H9 (cell line): ENCODE data around the gene SPTLC3. TPM values are rescaled to one million over a fixed set of nuclear protein-coding genes. Genes with fewer than 3 reads are reported as not detected.
A peak's percentile ranks its signal among the peaks of the same experiment; 100 is the strongest.

Source experiments
- DNase-seq: peaks from one replicate; pipeline ENCODE4 v3.0.0-alpha.2; 2017
- H2AFZ ChIP-seq: one replicate; pipeline ENCODE4 v1.6.1; 2013; ENCODE audit warnings: mild to moderate bottlenecking, low read length, control low read depth, moderate library complexity
- H2AK5ac ChIP-seq: 2 replicates; pipeline ENCODE4 v1.6.1; 2013; ENCODE audit warnings: low read length, control low read depth, mixed read lengths; ENCODE audit not compliant: insufficient read length
- H2BK120ac ChIP-seq: one replicate; pipeline ENCODE4 v1.6.1; 2013; ENCODE audit warnings: low read depth, mild to moderate bottlenecking, low read length, control low read depth, inconsistent platforms; ENCODE audit not compliant: poor library complexity, severe bottlenecking
- H2BK12ac ChIP-seq: 2 replicates; pipeline ENCODE4 v1.6.1; 2013; ENCODE audit warnings: low read length, control low read depth, mixed read lengths, low read depth; ENCODE audit not compliant: insufficient read length
- H2BK15ac ChIP-seq: 2 replicates; pipeline ENCODE4 v1.6.1; 2013; ENCODE audit warnings: low read depth, low read length, control low read depth
- H2BK20ac ChIP-seq: one replicate; pipeline ENCODE4 v1.6.1; 2013; ENCODE audit warnings: low read depth, mild to moderate bottlenecking, low read length, control low read depth, inconsistent platforms; ENCODE audit not compliant: poor library complexity, severe bottlenecking
- H2BK5ac ChIP-seq: 2 replicates; pipeline ENCODE4 v1.6.1; 2013; ENCODE audit warnings: low read length, control low read depth, mixed read lengths; ENCODE audit not compliant: insufficient read length
- H3K14ac ChIP-seq: 2 replicates; pipeline ENCODE4 v1.6.1; 2013; ENCODE audit warnings: low read length, control low read depth; ENCODE audit not compliant: insufficient read depth
- H3K18ac ChIP-seq: 2 replicates; pipeline ENCODE4 v1.6.1; 2013; ENCODE audit warnings: low read depth, mild to moderate bottlenecking, mixed read lengths, low read length, control low read depth; ENCODE audit not compliant: insufficient read length
- H3K23ac ChIP-seq: 2 replicates; pipeline ENCODE4 v1.6.1; 2013; ENCODE audit warnings: low read length, control low read depth, mixed read lengths, low read depth; ENCODE audit not compliant: insufficient read length
- H3K23me2 ChIP-seq: 2 replicates; pipeline ENCODE4 v1.6.1; 2013; ENCODE audit warnings: low read depth, mild to moderate bottlenecking, mixed read lengths, low read length, control low read depth; ENCODE audit not compliant: insufficient read length, poor library complexity, severe bottlenecking
- H3K27ac ChIP-seq: 2 replicates; pipeline ENCODE4 v1.5.1; 2013; ENCODE audit warnings: low read length, control low read depth, mixed read lengths, low read depth; ENCODE audit not compliant: insufficient read length
- H3K27me3 ChIP-seq: 2 replicates; pipeline ENCODE4 v1.6.1; 2013; ENCODE audit warnings: low read length, control low read depth, inconsistent platforms; ENCODE audit not compliant: insufficient read depth
- H3K4ac ChIP-seq: 2 replicates; pipeline ENCODE4 v1.6.1; 2013; ENCODE audit warnings: low read depth, mild to moderate bottlenecking, control low read depth, inconsistent platforms, low read length, moderate library complexity
- H3K4me1 ChIP-seq: 2 replicates; pipeline ENCODE4 v1.6.1; 2013; ENCODE audit warnings: low read length, control low read depth, inconsistent platforms; ENCODE audit not compliant: insufficient read depth
- H3K4me2 ChIP-seq: 2 replicates; pipeline ENCODE4 v1.6.1; 2013; ENCODE audit warnings: low read length, control low read depth, mixed read lengths; ENCODE audit not compliant: insufficient read length, insufficient read depth
- H3K56ac ChIP-seq: 2 replicates; pipeline ENCODE4 v1.6.1; 2013; ENCODE audit warnings: low read depth, mild to moderate bottlenecking, mixed read lengths, low read length, control low read depth; ENCODE audit not compliant: insufficient read length
- H3K79me1 ChIP-seq: 2 replicates; pipeline ENCODE4 v1.6.1; 2013; ENCODE audit warnings: low read depth, mild to moderate bottlenecking, moderate library complexity, low read length, control low read depth, inconsistent platforms; ENCODE audit not compliant: insufficient read depth, poor library complexity, severe bottlenecking
- H3K79me2 ChIP-seq: 2 replicates; pipeline ENCODE4 v1.6.1; 2013; ENCODE audit warnings: low read length, control low read depth, inconsistent platforms; ENCODE audit not compliant: insufficient read depth
- H3K9ac ChIP-seq: 2 replicates; pipeline ENCODE4 v1.6.1; 2013; ENCODE audit warnings: low read length, control low read depth, mixed read lengths; ENCODE audit not compliant: insufficient read length; ENCODE audit errors: extremely low read depth
- H3K9me3 ChIP-seq: one replicate; pipeline ENCODE4 v1.6.1; 2013; ENCODE audit warnings: low read depth, low read length, inconsistent platforms; ENCODE audit not compliant: control insufficient read depth
- H3T11ph ChIP-seq: one replicate; pipeline ENCODE4 v1.6.1; 2013; ENCODE audit warnings: mild to moderate bottlenecking, low read length, control low read depth, inconsistent platforms
- H4K20me1 ChIP-seq: one replicate; pipeline ENCODE4 v1.6.1; 2013; ENCODE audit not compliant: control insufficient read depth, insufficient read length, insufficient read depth
- H4K5ac ChIP-seq: 2 replicates; pipeline ENCODE4 v1.6.1; 2013; ENCODE audit warnings: low read depth, mild to moderate bottlenecking, mixed read lengths, low read length, control low read depth; ENCODE audit not compliant: insufficient read length
- H4K8ac ChIP-seq: replicated peaks from 2 replicates; pipeline ENCODE4 v1.6.1; 2013; ENCODE audit warnings: low read length, control low read depth, mixed read lengths, low read depth; ENCODE audit not compliant: insufficient read length
- H4K91ac ChIP-seq: 2 replicates; pipeline ENCODE4 v1.6.1; 2013; ENCODE audit warnings: low read depth, mild to moderate bottlenecking, moderate library complexity, mixed read lengths, low read length, control low read depth; ENCODE audit not compliant: insufficient read length
- H3K27ac Mint-ChIP-seq, 3 experiments: 2 replicates in 2 of 3; 3 replicates in 1 of 3; pipeline ENCODE4 v1.8.0; 2020 to 2021; ENCODE audit warnings: mixed read lengths in 3 of 3, mild to moderate bottlenecking in 1 of 3, moderate library complexity in 1 of 3
- H3K27me3 Mint-ChIP-seq: 2 replicates; pipeline ENCODE4 v1.8.0; 2021; ENCODE audit warnings: low read depth, mild to moderate bottlenecking, moderate library complexity, mixed read lengths
- H3K36me3 Mint-ChIP-seq, 3 experiments: 2 replicates in 2 of 3; 3 replicates in 1 of 3; pipeline ENCODE4 v1.8.0; 2020 to 2021; ENCODE audit warnings: low read depth in 3 of 3, mixed read lengths in 3 of 3; ENCODE audit not compliant: insufficient read depth in 1 of 3
- H3K4me1 Mint-ChIP-seq, 2 experiments: 2 replicates each; pipeline ENCODE4 v1.8.0; 2020; ENCODE audit warnings: mixed read lengths in 2 of 2
- H3K4me3 Mint-ChIP-seq, 2 experiments: 2 replicates in 1 of 2; 3 replicates in 1 of 2; pipeline ENCODE4 v1.8.0; 2020 to 2021; ENCODE audit warnings: mild to moderate bottlenecking in 2 of 2, mixed read lengths in 2 of 2, moderate library complexity in 1 of 2
- H3K9me3 Mint-ChIP-seq, 2 experiments: 2 replicates in 1 of 2; 3 replicates in 1 of 2; pipeline ENCODE4 v1.8.0; 2020; ENCODE audit warnings: mild to moderate bottlenecking in 2 of 2, mixed read lengths in 2 of 2, moderate library complexity in 1 of 2
- CTCF ChIP-seq: fragments of 200-600 bp; sonication (generic); conservative IDR thresholded peaks from 3 replicates; pipeline ENCODE4 v1.8.0; 2021; ENCODE audit warnings: antibody characterized with exemption, mild to moderate bottlenecking
- WGBS: extraction: QIAGEN DNeasy Blood & Tissue Kit; methylation state at CpG from one replicate; pipeline ENCODE4 v1.1.7; 2013; ENCODE audit warnings: missing lambda C conversion rate, low lambda C conversion rate, mixed read lengths; ENCODE audit not compliant: insufficient read length; ENCODE audit errors: extremely low coverage; 5-methylcytosine and 5-hydroxymethylcytosine counted together
- total RNA-seq: library from RNA; stranded (reverse); gene quantifications from 2 replicates; pipeline ENCODE4 v1.2.1, GENCODE V29; 2021

SPTLC3 gene
- total RNA-seq, 1 experiment from 2014 or later, result 0.68 TPM

- no peak overlapping the region for H2BK12ac ChIP-seq
- no peaks in the 10 kb centered on the region for H3K27me3 ChIP-seq
- DNase-seq, result peak; percentile 33
- Mint-ChIP-seq H3K27ac (no peak overlapping the region; a peak in 1 of 7 replicates), H3K27me3 (no peaks in the 10 kb centered on the region; the same call in 1 of the 2 replicates), H3K4me1 (peaks cover 5 to 13% of the 10 kb centered on the region in 2 experiments), H3K36me3 (no peaks in the 10 kb centered on the region), H3K9me3 (no peaks in the 10 kb centered on the region; a peak in 1 of 5 replicates), H3K4me3 (no peak overlapping the region)
- no peak overlapping the region for H2AFZ ChIP-seq
- H3K79me1 ChIP-seq, result no peaks in the 10 kb centered on the region
- H3K14ac ChIP-seq, result no peak overlapping the region
- H2BK15ac ChIP-seq, result no peak overlapping the region
- H2BK5ac ChIP-seq, result no peak overlapping the region
- no peak overlapping the region for H4K5ac ChIP-seq
- no peak overlapping the region for H4K8ac ChIP-seq
- H3K56ac ChIP-seq, result no peak overlapping the region
- H4K20me1 ChIP-seq, result no peaks in the 10 kb centered on the region
- H3K27ac ChIP-seq, result no peak overlapping the region
- H2BK20ac ChIP-seq, result no peak overlapping the region
- no peaks in the 10 kb centered on the region for H3K9me3 ChIP-seq
- H3K4me1 ChIP-seq, result peaks cover 6% of the 10 kb centered on the region
- H4K91ac ChIP-seq, result no peak overlapping the region
- no CpG with 5 or more reads among the region's 3 CpGs for whole genome bisulfite sequencing
- no peak overlapping the region for H2BK120ac ChIP-seq
- no peak overlapping the region for H3K23ac ChIP-seq
- no peak for TF ChIP-seq CTCF
- no peak overlapping the region for H3K4ac ChIP-seq
- H3K18ac ChIP-seq, result no peak overlapping the region
- no peaks in the 10 kb centered on the region for H3K23me2 ChIP-seq
- no peak overlapping the region for H3T11ph ChIP-seq
- H3K79me2 ChIP-seq, result no peaks in the 10 kb centered on the region
- H3K4me2 ChIP-seq, result no peak overlapping the region
- no peak overlapping the region for H3K9ac ChIP-seq
- H2AK5ac ChIP-seq, result no peak overlapping the region
Observed at GRCh38 chr20:13029687-13030375, 21.1 kb downstream of the SPTLC3 start.
